Measurements from ENCODE around the gene SMIM28. TPM values are rescaled to one million over a fixed set of nuclear protein-coding genes. Genes with fewer than 3 reads are reported as not detected.

The SMIM28 gene
- total RNA-seq, 1 experiment from 2014 or later, result not detected

- DNase-seq, result peak; percentile 63 to 64
- intact Hi-C loops (cut with micrococcal nuclease; ENCODE audit: unreplicated experiment), result loop anchor here (1.0 kb wide), 1 partner anchor 21 kb away; the partner anchor contains the start of gene HEBP2
- Histone ChIP-seq H3K9me3 (no peaks in the 10 kb centered on the region; the same call in 1 of the 2 replicates), H3K27me3 (replicated peaks; ENCODE audit: control insufficient read depth, insufficient read depth, low read length) (no peaks in the 10 kb centered on the region), H3K4me3 (ENCODE audit: low read depth, low read length) (no peak overlapping the region), H3K36me3 (ENCODE audit: control insufficient read depth, insufficient read depth, low read length) (no peaks in the 10 kb centered on the region), H3K4me1 (peaks cover 40% of the 10 kb centered on the region)
- TF ChIP-seq CTCF (IDR thresholded peaks at IDR 0.05; ENCODE audit: insufficient read depth in 1 of 2, low read depth in 1 of 2, low read length in 1 of 2, severe bottlenecking in 1 of 2, unreplicated experiment in 1 of 2), result no peak
- Mint-ChIP-seq H3K4me1 (ENCODE audit: low read depth, unreplicated experiment) (peaks cover 28% of the 10 kb centered on the region), H3K36me3 (ENCODE audit: insufficient read depth, unreplicated experiment) (peaks cover 5% of the 10 kb centered on the region), H3K4me3 (ENCODE audit: unreplicated experiment) (peak overlapping the region; percentile 15), H3K27ac (ENCODE audit: unreplicated experiment) (peak overlapping the region; percentile 83), H3K27me3 (ENCODE audit: insufficient read depth, unreplicated experiment) (no peaks in the 10 kb centered on the region), H3K9me3 (ENCODE audit: unreplicated experiment) (no peaks in the 10 kb centered on the region)
- ChIA-PET POLR2A (no interaction called here), CTCF (interaction anchor here (1.0 kb wide), 1 partner anchor 21 kb away, joined by 5 read pairs; the partner anchor contains the start of gene HEBP2)
- BruUV-seq (replicated peaks), result no TSS peak
Observed at GRCh38 chr6:138383776-138384175, 6.1 kb downstream of the SMIM28 start.

GRCh38 chr6:138386897-138387296 is 9.2 kb downstream of the SMIM28 start:
- H3K27me3 ChIP-seq (replicated peaks; ENCODE audit: control insufficient read depth, insufficient read depth, low read length), result no peaks in the 10 kb centered on the region
- BruUV-seq (replicated peaks), result no TSS peak
- no peak overlapping the region for H3K27ac Mint-ChIP-seq (ENCODE audit: unreplicated experiment)
- POLR2A ChIA-PET, result no interaction called here
- H3K9me3 Mint-ChIP-seq (ENCODE audit: unreplicated experiment), result no peaks in the 10 kb centered on the region
- intact Hi-C loops (cut with micrococcal nuclease; ENCODE audit: unreplicated experiment), result no loop called here
- peaks cover 47% of the 10 kb centered on the region for H3K4me1 ChIP-seq
- no peaks in the 10 kb centered on the region for H3K27me3 Mint-ChIP-seq (ENCODE audit: insufficient read depth, unreplicated experiment)
- H3K36me3 ChIP-seq (ENCODE audit: control insufficient read depth, insufficient read depth, low read length), result no peaks in the 10 kb centered on the region
- H3K9me3 ChIP-seq, result no peaks in the 10 kb centered on the region
- CTCF ChIA-PET, result no interaction called here
- no peak overlapping the region for H3K4me3 Mint-ChIP-seq (ENCODE audit: unreplicated experiment)
- H3K4me1 Mint-ChIP-seq (ENCODE audit: low read depth, unreplicated experiment), result peaks cover 38% of the 10 kb centered on the region
- no peak for TF ChIP-seq CTCF (IDR thresholded peaks at IDR 0.05; ENCODE audit: insufficient read depth in 1 of 2, low read depth in 1 of 2, low read length in 1 of 2, severe bottlenecking in 1 of 2, unreplicated experiment in 1 of 2)
- peaks cover 5% of the 10 kb centered on the region for H3K36me3 Mint-ChIP-seq (ENCODE audit: insufficient read depth, unreplicated experiment)
- H3K4me3 ChIP-seq (ENCODE audit: low read depth, low read length), result no peak overlapping the region
- DNase-seq, result no peak

GRCh38 chr6:138387577-138388368 is 10.1 kb downstream of the SMIM28 start:
- H3K9me3 ChIP-seq, result no peaks in the 10 kb centered on the region
- Mint-ChIP-seq H3K27me3 (ENCODE audit: insufficient read depth, unreplicated experiment) (no peaks in the 10 kb centered on the region), H3K4me3 (ENCODE audit: unreplicated experiment) (no peak overlapping the region), H3K9me3 (ENCODE audit: unreplicated experiment) (no peaks in the 10 kb centered on the region), H3K36me3 (ENCODE audit: insufficient read depth, unreplicated experiment) (no peaks in the 10 kb centered on the region), H3K27ac (ENCODE audit: unreplicated experiment) (peak overlapping the region; percentile 50), H3K4me1 (ENCODE audit: low read depth, unreplicated experiment) (peaks cover 32% of the 10 kb centered on the region)
- H3K4me1 ChIP-seq, result peaks cover 41% of the 10 kb centered on the region
- peak in 1 of 2 experiments; percentile 61 for DNase-seq
- no peak for TF ChIP-seq CTCF (IDR thresholded peaks at IDR 0.05; ENCODE audit: insufficient read depth in 1 of 2, low read depth in 1 of 2, low read length in 1 of 2, severe bottlenecking in 1 of 2, unreplicated experiment in 1 of 2)
- intact Hi-C loops (cut with micrococcal nuclease; ENCODE audit: unreplicated experiment), result no loop called here
- no peaks in the 10 kb centered on the region for H3K27me3 ChIP-seq (replicated peaks; ENCODE audit: control insufficient read depth, insufficient read depth, low read length)
- no peaks in the 10 kb centered on the region for H3K36me3 ChIP-seq (ENCODE audit: control insufficient read depth, insufficient read depth, low read length)
- H3K4me3 ChIP-seq (ENCODE audit: low read depth, low read length), result no peak overlapping the region
- no TSS peak for BruUV-seq (replicated peaks)
- CTCF ChIA-PET, result interaction anchor here (0.7 kb wide), 1 partner anchor 184 kb away, joined by 3 read pairs; no protein-coding TSS in a partner anchor
- POLR2A ChIA-PET, result no interaction called here
